Activated CD8-positive, alpha-beta T cell treated with anti-CD3 and anti-CD28 coated beads for 36 hours (primary cell): ENCODE measurements around the gene YOD1. TPM values are rescaled to one million over a fixed set of nuclear protein-coding genes. Genes with fewer than 3 reads are reported as not detected.
A peak's percentile ranks its signal among the peaks of the same experiment; 100 is the strongest.

Experiments
- ATAC-seq: fragments of 200-7000 bp; cut with Tn5 transposase; one replicate; pipeline ENCODE4 v1.10.0; 2021; ENCODE audit warnings: mild to moderate bottlenecking, moderate library complexity
- CTCF ChIA-PET: fragments of 350-600 bp; sonication (Branson Sonifier 250); formaldehyde crosslinking; loops from one replicate; lab custom pipeline; 2021; ENCODE audit warnings: antibody characterized with exemption; lab: Charles Lee
- POLR2A ChIA-PET: fragments of 350-600 bp; sonication (Branson Sonifier 250); formaldehyde crosslinking; loops from one replicate; lab custom pipeline; 2021; ENCODE audit warnings: antibody characterized with exemption; lab: Charles Lee
- DNase-seq: peaks from one replicate; pipeline ENCODE4 v3.0.0-alpha.2; 2020
- H3K27ac Mint-ChIP-seq: one replicate; pipeline ENCODE4 v1.8.0; 2021; ENCODE audit warnings: mild to moderate bottlenecking, mixed read lengths
- H3K27me3 Mint-ChIP-seq: one replicate; pipeline ENCODE4 v1.8.0; 2021; ENCODE audit warnings: mixed read lengths
- H3K36me3 Mint-ChIP-seq: one replicate; pipeline ENCODE4 v1.8.0; 2021; ENCODE audit warnings: low read depth, mixed read lengths
- H3K4me1 Mint-ChIP-seq: one replicate; pipeline ENCODE4 v1.8.0; 2021; ENCODE audit warnings: low read depth, mixed read lengths
- H3K4me3 Mint-ChIP-seq: one replicate; pipeline ENCODE4 v1.8.0; 2021; ENCODE audit warnings: mild to moderate bottlenecking, moderate library complexity, mixed read lengths
- H3K9me3 Mint-ChIP-seq: one replicate; pipeline ENCODE4 v1.8.0; 2021; ENCODE audit warnings: mixed read lengths
- CTCF ChIP-seq: fragments of 200-600 bp; IDR thresholded peaks from one replicate; pipeline ENCODE4 v1.8.0; 2022; ENCODE audit warnings: antibody characterized with exemption, mild to moderate bottlenecking
- intact Hi-C: fragments of 100-400 bp; cut with micrococcal nuclease; formaldehyde crosslinking; loops from one replicate; pipeline ENCODE4 v1.10.0; 2022
- total RNA-seq, 2 experiments: library from RNA; stranded (reverse); gene quantifications; one replicate each; pipeline ENCODE4 v1.2.3, GENCODE V29; 2021

YOD1 gene
- total RNA-seq, 2 experiments from 2014 or later, result 7.4 to 7.5 TPM

DNA sequence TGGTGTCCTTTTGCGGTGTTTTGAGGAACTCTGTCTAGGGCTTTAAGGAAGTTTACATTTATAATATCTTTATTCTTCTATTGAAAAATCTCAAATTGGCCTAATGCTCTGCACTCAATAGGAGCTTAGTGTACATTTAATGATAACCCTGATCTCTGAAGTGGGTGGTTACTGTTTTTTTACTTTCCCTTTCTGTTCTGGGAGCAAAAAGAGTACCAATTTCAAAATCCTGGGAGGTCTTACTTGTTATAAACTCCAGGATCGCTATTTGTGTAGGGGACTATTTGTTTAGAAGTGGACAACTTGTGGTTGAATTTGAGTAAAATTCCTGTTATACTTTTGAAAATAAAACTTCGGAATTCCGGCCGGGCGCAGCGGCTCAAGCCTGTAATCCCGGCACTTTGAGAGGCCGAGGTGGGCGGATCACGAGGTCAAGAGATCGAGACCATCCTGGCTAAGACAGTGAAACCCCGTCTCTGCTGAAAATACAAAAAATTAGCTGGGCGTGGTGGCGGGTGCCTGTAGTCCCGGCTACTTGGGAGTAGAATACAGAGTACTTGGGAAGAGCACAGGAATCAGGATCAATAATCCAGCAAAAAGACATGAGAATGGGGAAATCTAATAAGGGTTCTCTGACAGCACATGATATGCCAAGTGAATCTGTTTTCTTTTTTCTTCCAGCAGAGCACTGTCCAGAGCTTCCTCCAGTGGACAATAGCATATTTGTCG, 38.8 kb upstream of the YOD1 start:
- peak overlapping the region; percentile 84 for H3K27ac Mint-ChIP-seq
- ATAC-seq, result peak; percentile 57

GRCh38 chr1:207088701-207089626, 38.0 kb upstream of the YOD1 start, which contains the start of gene C4BPB:
TSS of gene C4BPB (plus strand) at chr1:207088860. CDS start at chr1:207089532, 672 bp downstream.
- ChIA-PET POLR2A (interaction anchor here (0.5 to 1.1 kb wide), 5 partner anchors 12 to 301 kb away, joined by 3 read pairs; no protein-coding TSS in a partner anchor), CTCF (interaction anchor here (1.0 to 3.6 kb wide), 8 partner anchors 9 to 410 kb away, joined by 3 to 13 read pairs (median 4); no protein-coding TSS in a partner anchor)
- DNase-seq (peak; percentile 34), ATAC-seq (peak; percentile 63)
- H3K27ac Mint-ChIP-seq, result peak within 1 kb of the TSS; percentile 84
- intact Hi-C loops, result loop anchor here (2.0 to 5.0 kb wide), 2 partner anchors 46 to 248 kb away; no protein-coding TSS in a partner anchor
- H3K4me1 Mint-ChIP-seq, result peaks cover 25% of the 10 kb centered on the region
- no peaks in the 10 kb centered on the region for H3K27me3 Mint-ChIP-seq
- no peaks in the 10 kb centered on the region for H3K36me3 Mint-ChIP-seq
- no peak for TF ChIP-seq CTCF
- H3K4me3 Mint-ChIP-seq, result peak within 1 kb of the TSS; percentile 75
- no peaks in the 10 kb centered on the region for H3K9me3 Mint-ChIP-seq

More for the DNA sequence above, 38.8 kb upstream of the YOD1 start:
- no peak for TF ChIP-seq CTCF
- Mint-ChIP-seq H3K4me1 (peaks cover 22% of the 10 kb centered on the region), H3K4me3 (peak overlapping the region; percentile 75), H3K27me3 (no peaks in the 10 kb centered on the region), H3K36me3 (no peaks in the 10 kb centered on the region), H3K9me3 (no peaks in the 10 kb centered on the region)
- intact Hi-C loops, result loop anchor here (2.0 to 5.0 kb wide), 2 partner anchors 45 to 248 kb away; no protein-coding TSS in a partner anchor
- DNase-seq, result no peak
- ChIA-PET CTCF (interaction anchor here (0.6 to 3.6 kb wide), 9 partner anchors 8 to 410 kb away, joined by 3 to 13 read pairs (median 4); no protein-coding TSS in a partner anchor), POLR2A (interaction anchor here (1.1 kb wide), 2 partner anchors 11 to 33 kb away, joined by 3 read pairs; no protein-coding TSS in a partner anchor)

GRCh38 chr1:207088161-207088560, 37.2 kb upstream of the YOD1 start:
- Mint-ChIP-seq H3K4me1 (peaks cover 25% of the 10 kb centered on the region), H3K9me3 (no peaks in the 10 kb centered on the region), H3K27ac (no peak overlapping the region), H3K27me3 (peaks cover 2% of the 10 kb centered on the region), H3K4me3 (no peak overlapping the region), H3K36me3 (no peaks in the 10 kb centered on the region)
- ATAC-seq (no peak), DNase-seq (no peak)
- CTCF ChIA-PET, result interaction anchor here (1.7 to 3.6 kb wide), 2 partner anchors 12 to 411 kb away, joined by 4 to 13 read pairs; no protein-coding TSS in a partner anchor
- no peak for TF ChIP-seq CTCF
- intact Hi-C loops, result loop anchor here (2.0 to 5.0 kb wide), 2 partner anchors 47 to 249 kb away; no protein-coding TSS in a partner anchor
- POLR2A ChIA-PET, result interaction anchor here (0.5 to 0.6 kb wide), 2 partner anchors 100 to 302 kb away, joined by 3 read pairs; no protein-coding TSS in a partner anchor

DNA sequence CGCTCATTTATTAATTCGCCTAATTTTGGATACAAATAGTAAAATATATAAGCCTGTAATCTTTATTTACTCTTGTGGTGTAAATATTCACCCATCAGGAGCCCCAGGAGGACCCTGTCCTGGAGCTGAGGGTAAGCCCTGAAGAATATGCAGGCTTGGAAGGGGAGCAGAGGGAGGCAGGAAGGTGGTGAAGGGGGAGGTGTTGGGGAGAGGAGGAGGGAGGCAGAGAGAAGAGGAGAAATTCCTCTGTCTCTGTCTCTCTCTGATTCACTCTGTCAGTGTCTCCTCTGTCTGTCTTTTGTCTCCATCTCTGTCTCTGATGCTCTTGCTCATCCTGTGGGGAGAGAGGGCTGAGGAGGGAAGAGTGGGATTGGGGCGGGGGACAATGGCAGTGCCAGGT, 34.9 kb upstream of the YOD1 start:
- H3K27me3 Mint-ChIP-seq, result peaks cover 2% of the 10 kb centered on the region
- H3K4me1 Mint-ChIP-seq, result peaks cover 25% of the 10 kb centered on the region
- no peaks in the 10 kb centered on the region for H3K36me3 Mint-ChIP-seq
- no peak overlapping the region for H3K27ac Mint-ChIP-seq
- DNase-seq, result no peak
- ChIA-PET CTCF (interaction anchor here (1.8 to 3.1 kb wide), 4 partner anchors 37 to 413 kb away, joined by 6 to 29 read pairs (median 16); no protein-coding TSS in a partner anchor), POLR2A (no interaction called here)
- no peak for TF ChIP-seq CTCF
- no peak overlapping the region for H3K4me3 Mint-ChIP-seq
- no peaks in the 10 kb centered on the region for H3K9me3 Mint-ChIP-seq
- intact Hi-C loops, result loop anchor here (2.0 to 5.0 kb wide), 4 partner anchors 251 to 413 kb away; no protein-coding TSS in a partner anchor
- no peak for ATAC-seq
